ENCODE results near the gene TAGLN2. TPM values are rescaled to one million over a fixed set of nuclear protein-coding genes. Genes with fewer than 3 reads are reported as not detected.

TAGLN2 gene
- total RNA-seq, 1 experiment from 2014 or later = 66.9 TPM

GRCh38 chr1:159918352-159919200 is 6.7 kb downstream of the TAGLN2 start:
- no peak for ATAC-seq

GRCh38 chr1:159917533-159918351 is 7.6 kb downstream of the TAGLN2 start:
- ATAC-seq (no peak), DNase-seq (ENCODE audit: low spot score) (no peak)
- H3K4me1 Mint-ChIP-seq = peaks cover 45% of the 10 kb centered on the region
- H3K27me3 Mint-ChIP-seq (ENCODE audit: low read depth) = no peaks in the 10 kb centered on the region
- no peaks in the 10 kb centered on the region for H3K9me3 Mint-ChIP-seq
- ChIA-PET CTCF (interaction anchor here (0.8 kb wide), 1 partner anchor 90 kb away, joined by 4 read pairs; no protein-coding TSS in a partner anchor), POLR2A (no interaction called here)
- no peak overlapping the region; the same call in 1 of the 2 replicates for H3K27ac Mint-ChIP-seq
- H3K36me3 Mint-ChIP-seq = peaks cover 4% of the 10 kb centered on the region
- no peak overlapping the region for H3K4me3 Mint-ChIP-seq
- TF ChIP-seq USF1 (CRISPR knock-in tag; IDR thresholded peaks at IDR 0.05) (no peak), ZNF138 (CRISPR knock-in tag; conservative IDR thresholded peaks at IDR 0.05) (no peak), ESRRA (CRISPR knock-in tag; IDR thresholded peaks at IDR 0.05; ENCODE audit: borderline replicate concordance) (no peak), ATF1 (CRISPR knock-in tag; IDR thresholded peaks at IDR 0.05) (no peak), ZNF425 (CRISPR knock-in tag; conservative IDR thresholded peaks at IDR 0.05) (no peak), HMGXB4 (CRISPR knock-in tag; IDR thresholded peaks at IDR 0.05) (no peak), E2F5 (CRISPR knock-in tag; IDR thresholded peaks at IDR 0.05) (no peak), CBFB (CRISPR knock-in tag; IDR thresholded peaks at IDR 0.05; ENCODE audit: low read depth) (no peak), NR3C1 (CRISPR knock-in tag; conservative IDR thresholded peaks at IDR 0.05; ENCODE audit: low read depth) (no peak), ZMAT4 (CRISPR knock-in tag; IDR thresholded peaks at IDR 0.05) (no peak), NFYB (CRISPR knock-in tag; conservative IDR thresholded peaks at IDR 0.05; ENCODE audit: low read depth) (no peak), PRDM15 (CRISPR knock-in tag; IDR thresholded peaks at IDR 0.05) (no peak), ZNF532 (CRISPR knock-in tag; IDR thresholded peaks at IDR 0.05; ENCODE audit: borderline replicate concordance) (no peak), SOX15 (CRISPR knock-in tag; IDR thresholded peaks at IDR 0.05) (no peak)

More at GRCh38 chr1:159918352-159919200, 6.7 kb downstream of the TAGLN2 start:
- Mint-ChIP-seq H3K36me3 (peaks cover 4% of the 10 kb centered on the region), H3K9me3 (no peaks in the 10 kb centered on the region), H3K27me3 (ENCODE audit: low read depth) (peaks cover 3% of the 10 kb centered on the region), H3K27ac (no peak overlapping the region), H3K4me3 (no peak overlapping the region), H3K4me1 (peaks cover 46% of the 10 kb centered on the region)
- CTCF ChIA-PET = no interaction called here
- DNase-seq (ENCODE audit: low spot score) = peak; percentile 1
- TF ChIP-seq MYBL2 (CRISPR knock-in tag; IDR thresholded peaks at IDR 0.05) (no peak), ETV6 (CRISPR knock-in tag; IDR thresholded peaks at IDR 0.05) (no peak)
- POLR2A ChIA-PET = no interaction called here
